Cerebellar nuclear complex (tissue), 1 donor: ENCODE data around the gene NUDT15.
"Not testable (repeated sequence)": the region's sequence is repeated elsewhere in the genome, so short reads cannot be mapped to it uniquely, and the experiment has no call there.

Experiments used
- DNase-seq, 2 experiments: peaks; one replicate each; lab custom pipeline; 2025; lab: John Stamatoyannopoulos, UW

Gene NUDT15

DNA sequence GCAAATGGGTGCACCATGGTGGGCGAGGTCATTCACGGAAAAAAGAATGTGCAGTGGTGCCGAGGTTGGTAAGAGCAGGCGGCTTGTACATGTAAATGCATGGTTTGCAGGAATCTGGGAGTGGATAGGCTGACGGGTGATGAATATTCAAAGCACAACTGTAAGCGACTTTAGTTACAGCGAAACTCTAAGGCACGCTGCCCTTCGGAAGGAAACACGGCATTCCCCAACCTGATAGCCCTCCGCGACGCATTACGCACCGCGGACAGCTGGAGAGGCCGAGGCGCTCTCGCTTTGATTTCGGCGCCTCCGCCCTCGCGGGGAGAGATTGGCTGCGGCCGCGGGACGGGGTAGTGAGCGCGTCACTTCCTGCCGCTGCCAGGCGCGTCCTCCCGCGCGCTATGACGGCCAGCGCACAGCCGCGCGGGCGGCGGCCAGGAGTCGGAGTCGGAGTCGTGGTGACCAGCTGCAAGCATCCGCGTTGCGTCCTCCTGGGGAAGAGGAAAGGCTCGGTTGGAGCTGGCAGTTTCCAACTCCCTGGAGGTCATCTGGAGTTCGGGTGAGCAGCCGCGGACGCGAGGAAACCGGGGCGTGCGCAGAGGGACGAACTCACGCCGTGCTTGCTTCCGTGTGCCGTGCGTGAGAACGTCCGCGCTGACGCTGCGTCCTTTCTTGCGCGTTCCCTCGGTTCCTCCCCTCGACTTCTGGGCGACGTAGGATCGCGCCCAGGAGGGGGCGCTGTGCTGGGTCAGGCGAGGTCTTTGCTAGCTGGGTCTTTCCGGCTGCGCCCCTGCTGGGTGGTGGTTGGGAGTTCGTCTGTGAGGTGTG, at the start of gene NUDT15:
Gene NUDT15, plus strand, starts transcription at position 381 of the 828 bp plus-strand sequence. Its CDS starts 21 bp downstream, at position 402.
- peak; percentile 57 to 86 for DNase-seq

DNA sequence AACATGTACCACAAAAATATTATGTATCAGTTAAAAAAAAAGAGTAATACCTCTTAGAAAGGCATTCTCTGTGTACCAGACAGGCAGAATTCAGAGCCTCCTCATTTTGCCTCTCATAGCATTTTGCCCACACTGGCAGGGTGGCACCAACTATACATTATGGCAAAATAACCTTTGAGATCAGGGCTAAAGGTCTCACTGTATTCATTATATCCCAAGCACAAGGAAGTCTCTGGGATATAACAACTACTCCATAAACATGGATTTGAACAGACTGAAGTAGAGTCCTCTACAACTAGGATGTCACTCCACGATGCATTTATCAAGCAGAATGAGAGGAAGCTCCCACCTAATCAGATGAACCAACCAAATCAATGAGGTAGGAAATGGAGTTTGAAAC, 47.1 kb upstream of the NUDT15 start:
- no peak for DNase-seq

DNA sequence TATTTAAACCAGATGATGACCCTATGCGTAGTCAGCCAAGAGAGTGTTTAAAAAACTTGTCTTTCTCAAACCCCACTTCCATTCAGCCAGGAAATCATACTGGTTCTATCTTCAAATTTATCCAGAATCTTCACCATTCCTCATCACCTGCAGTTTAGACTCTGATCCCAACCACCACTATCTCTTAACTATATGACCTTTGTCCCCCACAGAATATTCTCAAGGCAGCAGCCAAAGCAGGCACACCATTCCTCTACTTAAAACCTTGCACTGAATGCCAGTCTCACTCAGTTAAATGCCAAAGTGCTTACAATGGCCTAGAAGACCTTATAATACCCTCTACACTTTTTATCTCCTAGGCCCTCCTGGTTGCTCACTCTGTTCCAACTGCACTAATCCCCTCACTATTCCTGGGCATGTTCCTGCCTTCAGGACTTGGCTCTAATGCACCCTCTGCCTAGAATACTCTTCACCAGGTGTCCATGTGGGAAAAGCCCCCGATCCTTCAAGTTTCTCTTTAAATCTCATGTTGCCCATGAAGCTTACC, 46.5 kb upstream of the NUDT15 start:
- DNase-seq: no peak

DNA sequence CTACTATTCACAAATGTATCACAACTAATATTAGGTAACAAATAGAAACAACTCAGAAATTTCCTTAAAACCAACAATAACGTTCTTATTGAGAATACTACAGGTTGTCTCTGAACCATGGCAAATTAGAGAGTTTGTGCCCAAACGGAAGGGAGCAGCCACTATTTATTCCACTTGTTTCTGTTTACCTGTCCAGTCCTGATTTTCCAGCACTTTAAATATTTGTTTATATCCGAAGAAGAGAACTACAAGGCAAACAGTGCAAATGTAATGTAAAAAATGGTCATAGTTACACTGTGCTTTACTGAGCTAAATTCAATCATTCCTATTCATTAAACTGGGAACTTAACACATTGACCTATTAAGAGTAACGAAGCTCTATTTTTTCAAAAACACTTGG, 45.7 kb upstream of the NUDT15 start:
- DNase-seq: no peak

DNA sequence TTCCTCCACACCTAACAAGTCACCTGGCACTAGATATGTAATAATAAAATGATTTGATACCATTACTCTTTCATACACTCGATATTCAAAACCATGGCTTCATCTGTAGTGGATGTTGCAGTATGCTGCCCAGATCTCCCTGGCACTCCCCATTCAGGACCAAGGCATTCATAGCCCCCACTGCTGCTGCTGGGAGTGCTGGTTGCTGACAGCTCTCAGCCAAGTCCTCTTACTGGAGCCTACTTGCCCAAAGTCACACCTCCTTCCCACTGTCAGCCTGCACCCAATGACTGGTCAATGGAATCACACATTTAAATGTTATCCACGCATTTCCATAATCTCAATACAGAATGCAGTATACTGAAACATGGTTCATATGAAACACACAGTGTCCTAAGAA, 40.1 kb upstream of the NUDT15 start:
- no peak for DNase-seq

DNA sequence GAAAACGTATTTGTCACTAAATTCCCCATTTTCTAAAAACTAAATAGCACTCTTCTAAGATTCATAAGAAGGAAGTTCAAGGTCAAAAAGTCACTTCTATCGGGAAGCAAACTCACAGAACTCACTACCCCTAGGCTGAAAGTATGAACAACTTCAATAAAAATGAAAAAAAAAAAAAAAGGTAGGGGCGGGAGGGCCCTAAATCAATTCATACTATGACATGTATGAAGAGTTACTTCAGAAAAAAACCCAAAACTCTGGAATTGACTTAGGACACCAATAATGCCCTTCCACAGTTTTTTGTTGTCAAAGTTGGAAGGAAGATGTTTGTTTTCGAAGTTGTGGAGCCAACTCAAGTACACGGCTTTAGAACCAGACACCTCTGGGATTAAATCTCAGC, 37.6 kb upstream of the NUDT15 start:
- no peak for DNase-seq

DNA sequence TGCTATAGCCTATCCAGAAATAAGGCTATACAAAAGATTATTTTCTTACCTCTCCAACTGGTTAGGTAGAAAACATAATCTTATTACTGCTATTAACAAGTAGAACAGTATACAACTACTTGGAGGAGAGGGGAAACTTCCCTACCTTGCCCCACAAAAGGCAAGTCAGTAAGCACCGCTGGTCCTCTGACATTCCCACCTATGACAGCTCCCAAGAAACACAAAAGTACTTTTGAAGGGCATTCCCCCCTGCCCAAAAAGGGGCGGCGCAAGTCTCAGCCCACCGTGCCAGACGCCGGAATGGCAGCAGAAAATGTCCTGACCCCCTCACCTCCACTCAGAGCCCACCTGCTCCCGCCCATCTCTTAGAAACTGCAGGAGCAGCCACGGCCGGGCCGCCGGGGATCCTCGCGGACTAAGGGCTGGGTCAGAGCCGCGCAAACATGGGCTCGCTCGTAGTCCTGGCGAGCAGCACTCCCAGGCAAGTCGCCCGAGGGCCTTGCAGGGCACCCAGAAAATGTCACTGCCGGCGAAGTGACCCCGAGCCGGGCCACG, 36.9 kb upstream of the NUDT15 start:
- DNase-seq: no peak

DNA sequence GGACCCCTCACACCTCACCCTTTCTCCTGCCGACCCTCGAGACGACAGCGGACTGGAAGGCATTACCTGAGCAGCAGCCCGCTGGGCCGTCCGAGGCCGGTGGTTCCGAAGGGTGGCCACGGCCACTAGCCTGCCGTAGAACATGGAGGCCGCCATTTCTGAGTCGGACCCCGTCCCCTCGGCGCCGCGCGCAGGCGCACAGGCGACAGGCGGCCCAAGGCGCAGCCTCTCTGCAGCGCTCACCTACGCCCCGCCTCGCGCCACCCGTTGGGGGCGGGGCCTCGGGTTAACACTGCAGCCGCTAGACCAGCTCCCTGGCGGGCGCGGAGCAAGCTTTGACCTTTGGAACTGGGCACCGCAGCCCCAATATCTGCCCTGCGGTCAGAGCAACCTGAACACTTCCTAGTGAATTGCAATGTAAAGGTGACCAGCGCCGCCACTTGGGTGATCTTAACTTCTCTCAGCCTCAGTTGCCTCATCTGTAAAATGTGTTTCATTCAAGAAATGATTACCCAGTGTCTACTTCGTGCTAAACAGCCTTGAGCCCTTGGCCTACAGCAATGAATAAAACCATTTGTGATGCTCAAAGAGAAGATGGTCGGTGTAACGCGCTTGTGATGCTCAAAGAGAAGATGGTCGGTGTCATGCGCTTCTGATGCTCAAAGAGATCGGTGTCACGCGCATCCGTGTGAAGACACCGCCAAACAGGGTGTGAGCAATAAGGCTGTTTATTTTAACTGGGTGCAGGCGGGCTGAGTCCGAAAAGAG, 36.2 kb upstream of the NUDT15 start, which contains the start of gene SUCLA2:
Gene SUCLA2, minus strand, starts transcription at position 160 of the 768 bp plus-strand sequence. Its CDS starts 4 bp downstream, at position 156.
- peak in 1 of 2 experiments; percentile 22 for DNase-seq

DNA sequence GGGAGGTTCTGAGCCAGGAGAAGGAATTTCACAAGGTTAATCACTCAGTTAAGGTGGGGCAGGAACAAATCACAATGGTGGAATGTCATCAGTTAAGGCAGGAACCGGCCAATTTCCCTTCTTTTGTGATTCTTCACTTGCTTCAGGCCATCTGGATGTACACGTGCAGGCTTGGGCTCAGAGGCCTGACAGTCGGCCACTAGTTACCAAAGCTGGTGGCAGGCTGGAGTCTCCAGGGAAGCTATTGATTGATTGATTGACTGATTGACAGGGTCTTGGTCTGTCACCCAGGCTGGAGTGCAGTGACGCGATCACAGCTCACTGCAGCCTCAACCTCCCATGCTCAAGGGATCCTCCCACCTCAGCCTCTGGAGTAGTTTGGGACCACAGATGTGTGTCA, 35.5 kb upstream of the NUDT15 start:
- not testable (repeated sequence) for DNase-seq

DNA sequence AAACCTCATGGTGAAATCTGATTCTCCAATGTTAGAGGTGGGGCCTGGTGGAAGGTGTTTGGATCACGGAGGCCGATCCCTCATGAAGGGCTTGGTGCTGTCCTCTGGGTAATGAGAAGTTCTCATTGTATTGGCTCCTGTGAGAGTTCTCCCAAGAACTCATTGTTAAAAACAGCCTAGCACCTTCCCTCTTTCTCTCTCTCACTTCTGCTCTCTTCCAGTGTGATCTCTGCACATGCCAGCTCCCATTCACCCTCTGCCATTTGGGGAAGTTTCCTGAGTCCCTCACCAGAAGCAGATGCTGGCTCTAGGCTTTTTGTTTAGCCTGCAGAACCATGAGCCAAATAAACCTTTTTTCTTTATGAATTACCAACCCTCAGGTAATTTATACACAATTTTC, 33.3 kb upstream of the NUDT15 start:
- no peak for DNase-seq

DNA sequence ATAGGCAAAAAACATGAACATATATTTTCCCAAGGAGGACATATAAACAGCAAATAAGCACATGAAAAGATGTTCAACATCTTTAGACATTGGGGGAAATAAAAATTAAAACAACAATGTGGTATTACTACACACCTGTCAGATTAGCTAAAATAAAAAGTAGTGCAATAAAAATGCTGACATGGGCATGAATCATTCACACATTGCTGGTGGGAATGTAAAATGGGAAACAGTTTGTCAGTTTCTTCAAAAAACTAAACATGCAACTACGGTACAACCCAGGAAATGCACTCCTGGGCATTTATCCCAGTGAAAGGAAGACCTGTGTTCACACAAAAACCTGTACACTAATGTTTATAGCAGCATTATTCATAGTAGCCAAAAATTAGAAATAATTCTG, 31.1 kb upstream of the NUDT15 start:
- DNase-seq: no peak

DNA sequence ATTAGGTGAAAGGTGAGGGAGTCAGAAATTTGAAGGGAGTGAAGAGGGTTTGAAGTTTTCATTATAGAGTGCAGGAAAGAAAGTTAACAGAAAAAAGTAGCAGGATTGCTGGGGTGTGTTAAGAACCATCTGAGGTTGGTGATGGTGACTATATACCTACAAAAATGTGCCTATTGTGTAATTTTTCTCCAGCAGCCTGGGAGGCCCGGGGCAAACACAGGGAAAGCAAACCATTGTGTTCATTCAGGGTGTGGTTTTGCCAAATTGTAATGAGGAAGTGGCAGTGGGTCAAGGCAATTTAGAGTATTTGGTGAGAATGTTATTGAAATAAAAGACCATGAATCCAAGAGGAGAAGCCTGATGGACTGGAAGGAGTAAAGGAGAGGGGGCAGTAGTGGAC, 28.2 kb upstream of the NUDT15 start:
- no peak for DNase-seq

DNA sequence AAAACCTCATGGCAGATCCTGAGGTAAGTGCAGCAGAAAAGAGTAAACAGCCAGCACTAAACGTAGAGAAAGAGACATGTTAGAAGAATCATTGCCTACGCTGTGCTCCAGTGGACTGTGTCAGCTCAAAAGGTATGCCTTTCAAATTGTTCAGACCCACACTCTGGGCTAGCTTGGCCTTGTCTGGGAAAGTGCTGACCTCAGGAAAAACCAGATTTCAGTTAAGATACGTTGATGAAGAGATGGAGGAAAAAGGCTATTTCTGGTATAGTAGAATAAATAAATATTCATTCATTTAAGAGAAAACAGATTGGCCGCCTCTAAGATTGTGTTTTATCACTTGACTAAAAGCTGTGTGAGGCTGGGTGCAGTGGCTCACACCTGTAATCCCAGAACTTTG, 26.8 kb upstream of the NUDT15 start:
- DNase-seq: no peak

DNA sequence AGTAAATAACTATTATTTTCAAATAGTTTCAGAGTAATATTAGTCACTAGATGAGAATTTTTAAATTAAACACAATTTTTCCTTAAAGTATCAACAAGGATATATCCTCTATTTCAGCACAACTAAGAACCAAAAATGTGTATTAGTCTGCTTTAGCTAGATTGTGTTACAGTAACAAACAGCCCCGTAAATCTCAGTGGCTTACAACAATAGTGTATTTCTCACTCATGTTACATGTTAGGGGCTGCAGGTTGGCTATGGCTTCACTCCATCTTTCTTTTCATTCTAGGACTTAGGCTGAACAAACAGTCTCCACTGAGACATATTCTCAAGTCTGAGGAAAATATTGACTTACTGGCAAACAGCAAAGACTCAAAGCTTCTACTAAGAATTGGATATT, 24.9 kb upstream of the NUDT15 start:
- DNase-seq: no peak

DNA sequence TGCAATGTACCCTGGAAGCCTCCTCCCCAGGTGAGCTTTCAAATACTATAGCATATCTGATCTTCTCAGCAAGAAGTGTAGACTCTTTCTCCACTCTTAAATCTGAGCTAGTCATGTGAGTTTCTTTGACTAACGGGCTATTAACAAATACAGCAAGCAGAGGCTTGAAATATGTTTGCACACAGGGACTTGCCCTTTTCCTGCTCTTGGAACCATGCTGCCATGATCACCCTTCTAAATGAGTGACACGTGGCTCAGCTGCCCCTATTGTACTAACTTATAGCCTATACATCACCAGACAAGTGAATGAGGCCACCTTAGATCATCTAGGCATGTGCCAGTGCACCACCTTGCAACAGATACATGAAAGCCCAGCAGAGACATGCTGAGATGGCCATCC, 23.2 kb upstream of the NUDT15 start:
- DNase-seq: no peak

DNA sequence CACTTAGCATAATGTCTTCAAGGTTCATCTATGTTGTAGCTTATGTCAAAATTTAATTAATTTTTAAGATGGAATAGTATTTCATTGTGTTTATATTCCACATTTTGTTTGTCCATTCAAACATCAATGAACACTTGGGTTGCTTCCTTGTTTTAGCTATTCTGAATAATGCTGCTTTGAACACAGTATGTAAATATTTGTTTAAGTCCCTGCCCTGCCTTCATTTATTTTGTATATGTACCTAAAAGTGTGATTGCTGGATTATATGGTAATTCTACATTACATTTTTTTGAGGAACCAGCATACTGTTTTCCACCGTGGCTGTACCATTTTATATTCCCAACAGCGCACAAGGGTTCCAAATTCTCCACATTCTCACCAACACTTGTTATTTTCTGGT, 18.9 kb upstream of the NUDT15 start:
- no peak for DNase-seq

DNA sequence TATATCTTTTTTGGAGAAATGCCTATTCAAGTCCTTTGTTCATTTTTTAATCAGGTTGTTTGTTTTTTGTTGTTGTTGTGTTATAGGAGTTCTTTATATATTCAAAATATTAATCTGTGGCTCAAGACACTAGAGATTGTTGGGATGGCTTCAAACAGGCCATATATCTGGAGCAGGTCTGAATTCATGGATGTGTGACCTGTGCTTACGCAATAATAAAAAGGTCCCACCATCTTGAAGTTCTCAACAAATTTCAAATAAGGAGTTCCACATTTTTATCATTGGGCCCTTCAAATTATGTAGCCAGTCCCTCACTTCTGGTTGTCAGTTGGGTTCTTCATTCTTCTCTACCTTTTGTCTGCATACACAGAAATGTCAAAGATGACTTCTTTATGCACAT, 17.7 kb upstream of the NUDT15 start:
- no peak for DNase-seq

DNA sequence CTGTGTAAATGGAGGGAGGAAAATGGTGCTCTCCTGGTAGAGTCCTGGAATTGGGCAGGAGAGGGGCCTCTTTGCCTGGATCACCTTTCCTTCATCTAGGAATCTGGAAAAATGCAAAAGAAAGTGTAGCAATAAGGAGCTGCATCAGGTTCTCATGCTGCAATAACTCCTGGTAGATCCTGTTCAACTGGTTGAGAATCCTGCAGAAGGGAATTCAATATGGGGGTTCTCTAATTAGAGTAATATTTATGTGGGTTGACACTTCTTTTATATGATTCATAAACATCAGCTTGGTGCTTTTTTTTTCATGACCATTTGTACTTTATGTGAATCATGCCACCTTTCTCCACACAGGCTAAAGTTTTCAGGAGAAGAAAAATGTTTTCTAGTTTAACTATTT, 9.5 kb upstream of the NUDT15 start:
- DNase-seq: no peak

DNA sequence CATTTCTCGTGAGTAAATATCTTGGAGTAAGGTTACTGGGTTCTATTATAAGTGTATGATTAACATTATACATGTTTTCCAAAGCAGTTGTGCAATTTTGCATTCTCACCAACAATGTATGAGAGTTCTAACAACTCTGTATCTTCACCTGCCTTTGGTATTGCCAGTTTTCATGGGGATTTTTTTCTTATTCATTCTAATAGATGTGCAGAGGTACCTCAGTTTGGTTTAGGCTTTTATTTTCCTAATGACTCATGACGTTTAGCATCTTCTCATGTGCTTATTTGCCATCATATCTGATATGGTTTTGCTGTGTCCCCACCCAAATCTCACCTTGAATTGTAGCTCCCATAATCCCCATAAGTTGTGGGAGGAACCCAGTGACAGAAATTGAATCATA, 7.7 kb upstream of the NUDT15 start:
- DNase-seq: no peak

DNA sequence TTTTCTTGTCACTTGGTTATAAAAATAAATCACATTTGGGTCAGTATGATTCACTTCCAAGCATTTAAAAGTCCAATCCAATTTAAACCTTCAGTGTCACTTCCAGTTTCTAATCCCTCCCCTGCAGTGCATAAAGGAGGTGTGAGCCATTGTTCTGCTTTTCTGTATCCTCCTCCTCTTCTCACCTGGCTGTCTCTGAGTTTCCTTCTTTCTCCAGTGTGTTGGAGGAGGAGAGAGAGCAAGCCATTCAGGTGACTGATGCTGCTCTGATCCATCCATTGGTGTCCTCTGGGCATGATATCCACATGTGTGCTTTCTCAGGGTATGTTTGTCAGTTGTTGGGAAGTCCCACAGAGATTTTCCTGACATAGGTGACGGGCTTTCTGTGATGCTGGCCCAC, 1.2 kb downstream of the NUDT15 start:
- no peak for DNase-seq

DNA sequence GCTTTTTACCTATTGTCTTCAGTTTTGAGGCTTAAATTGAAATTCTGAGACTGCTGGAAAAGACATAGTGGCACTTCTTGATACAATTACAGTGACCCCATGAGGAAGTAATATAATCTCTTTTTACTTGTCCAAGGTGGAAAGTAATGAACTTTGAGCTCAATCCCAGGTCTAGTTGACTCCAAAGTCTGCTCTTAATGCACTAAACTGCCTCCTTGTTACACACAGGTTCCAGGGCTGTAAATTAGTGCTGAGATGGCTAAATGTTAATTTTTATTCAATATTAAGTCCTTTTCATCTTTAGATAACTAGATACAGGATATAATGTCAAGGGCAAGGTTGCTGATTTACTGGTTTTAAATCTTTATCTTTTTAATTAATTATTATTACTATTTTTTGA, 2.5 kb downstream of the NUDT15 start:
- DNase-seq: no peak

DNA sequence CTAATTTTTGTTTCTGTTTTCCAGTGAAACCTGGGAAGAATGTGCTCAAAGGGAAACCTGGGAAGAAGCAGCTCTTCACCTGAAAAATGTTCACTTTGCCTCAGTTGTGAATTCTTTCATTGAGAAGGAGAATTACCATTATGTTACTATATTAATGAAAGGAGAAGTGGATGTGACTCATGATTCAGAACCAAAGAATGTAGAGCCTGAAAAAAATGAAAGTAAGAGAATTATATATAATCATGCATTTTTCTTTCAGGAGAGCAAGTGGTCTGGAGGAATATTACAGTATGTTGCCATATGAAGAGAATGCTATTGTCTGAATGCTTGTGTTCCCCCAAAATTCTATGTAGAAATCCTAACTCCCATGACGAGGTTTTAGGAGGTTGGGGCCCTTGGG, 3.4 kb downstream of the NUDT15 start:
- DNase-seq: no peak

DNA sequence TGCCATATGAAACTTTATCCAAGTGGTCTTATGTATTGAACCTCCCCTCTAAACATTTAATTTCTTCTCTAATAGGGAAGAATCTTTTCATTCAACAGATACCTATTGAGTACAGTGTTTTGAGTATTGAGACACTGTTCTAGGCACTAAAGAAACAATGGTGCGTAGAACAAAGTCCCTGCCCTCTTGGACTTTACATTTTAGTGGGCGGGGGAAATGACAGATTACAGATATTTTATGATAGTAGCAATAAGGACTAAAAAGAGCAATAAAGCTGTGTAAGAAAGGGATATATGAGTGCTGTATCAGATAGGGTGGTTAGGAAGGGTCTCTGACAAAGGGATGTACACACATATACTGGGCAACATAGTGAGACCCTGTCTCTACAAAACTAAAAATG, 5.4 kb downstream of the NUDT15 start:
- DNase-seq: no peak
